T-helper 1 cell treated with Interleukin-12 subunit alpha and Interleukin-12 subunit beta and Interleukin-4 antibody, amounts not matched to agents 30 ng/mL and 1 ng/mL, for 36 hours (primary cell): ENCODE data around the gene GALNT13. TPM values are rescaled to one million over a fixed set of nuclear protein-coding genes. Genes with fewer than 3 reads are reported as not detected.

Experiments
- intact Hi-C: fragments of 100-400 bp; cut with micrococcal nuclease; formaldehyde crosslinking; loops from one replicate; pipeline ENCODE4 v1.15.1; 2024
- total RNA-seq: library from RNA; stranded (reverse); gene quantifications from 2 replicates; pipeline ENCODE4 v1.2.3, GENCODE V29; 2022

Gene GALNT13
- total RNA-seq, 1 donor from 2014 or later = not detected

GRCh38 chr2:154402213-154402612, 530.5 kb downstream of the GALNT13 start:
- intact Hi-C loops = loop anchor here (2.0 kb wide), 1 partner anchor 909 kb away; no protein-coding TSS in a partner anchor

GRCh38 chr2:154403242-154403790, 531.6 kb downstream of the GALNT13 start:
- intact Hi-C loops = loop anchor here (2.0 kb wide), 1 partner anchor 907 kb away; no protein-coding TSS in a partner anchor

GRCh38 chr2:154408786-154409185, 537.1 kb downstream of the GALNT13 start:
- intact Hi-C loops = no loop called here

- intact Hi-C loops = no loop called here
These were observed 550.5 kb downstream of the GALNT13 start for GRCh38 chr2:154422251-154422650.

GRCh38 chr2:154425994-154426393, 554.3 kb downstream of the GALNT13 start:
- intact Hi-C loops = no loop called here

GRCh38 chr2:154427453-154427852, 555.7 kb downstream of the GALNT13 start:
- intact Hi-C loops = no loop called here

- intact Hi-C loops = no loop called here
These were observed 556.3 kb downstream of the GALNT13 start for GRCh38 chr2:154428022-154428421.

DNA sequence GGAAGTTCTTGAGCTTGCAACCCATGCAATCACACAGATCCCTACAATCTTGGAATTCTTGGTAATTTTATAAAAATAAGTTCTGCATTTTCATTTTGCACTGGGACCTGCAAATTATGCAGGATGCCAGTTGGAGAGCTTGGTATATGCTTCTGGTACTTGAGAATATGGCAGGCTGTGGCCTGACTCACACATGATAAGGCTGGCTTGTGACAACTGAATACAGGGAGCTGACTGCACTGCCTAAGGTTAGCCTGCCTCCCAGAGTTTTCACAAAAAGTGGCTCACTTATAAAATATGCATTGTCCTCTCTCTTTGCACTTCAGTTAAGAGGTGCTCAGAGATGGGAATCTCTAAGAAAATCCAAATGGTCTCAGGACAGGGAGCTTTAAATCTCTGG, 561.3 kb downstream of the GALNT13 start:
- intact Hi-C loops = no loop called here

DNA sequence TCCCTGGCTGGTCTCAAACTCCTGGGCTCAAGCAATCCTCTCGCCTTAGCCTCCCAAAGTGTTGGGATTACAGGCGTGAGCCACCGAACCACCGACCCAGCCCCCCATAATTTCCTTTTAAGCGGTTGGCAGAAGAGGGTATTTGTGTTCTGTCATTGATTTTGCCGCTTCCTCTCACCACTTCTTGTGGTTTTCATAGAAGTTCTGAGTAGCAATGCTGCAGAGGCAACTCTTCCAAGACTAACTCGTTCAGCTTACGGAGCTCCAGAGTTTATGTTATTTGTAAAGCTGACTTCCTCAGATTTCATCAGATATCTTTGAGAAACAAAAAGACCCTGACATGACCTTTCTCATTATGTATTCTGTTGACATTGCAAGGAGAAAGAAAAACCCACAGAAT, 565.4 kb downstream of the GALNT13 start:
- intact Hi-C loops = no loop called here

GRCh38 chr2:154439156-154439555, 567.4 kb downstream of the GALNT13 start:
- intact Hi-C loops = no loop called here

DNA sequence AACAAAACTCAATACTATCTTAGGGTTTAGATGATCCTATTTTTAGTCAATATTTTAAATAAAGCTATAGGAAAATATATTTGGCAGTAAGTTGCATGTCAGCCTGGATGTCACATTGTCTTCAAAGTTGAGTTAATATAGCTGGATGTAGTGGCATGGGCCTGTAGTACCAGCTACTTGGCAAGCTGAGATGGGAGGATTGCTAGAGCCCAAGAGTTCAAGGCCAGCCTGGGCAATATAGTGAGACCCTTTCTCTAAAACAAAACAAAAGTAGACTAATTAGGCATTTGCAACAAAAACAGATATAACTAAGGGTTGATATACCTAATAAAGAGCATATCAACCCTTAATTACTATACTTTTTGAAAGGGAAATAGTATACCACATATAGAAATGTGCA, 572.2 kb downstream of the GALNT13 start:
- intact Hi-C loops = no loop called here

GRCh38 chr2:154446324-154446723, 574.6 kb downstream of the GALNT13 start:
- intact Hi-C loops = no loop called here

DNA sequence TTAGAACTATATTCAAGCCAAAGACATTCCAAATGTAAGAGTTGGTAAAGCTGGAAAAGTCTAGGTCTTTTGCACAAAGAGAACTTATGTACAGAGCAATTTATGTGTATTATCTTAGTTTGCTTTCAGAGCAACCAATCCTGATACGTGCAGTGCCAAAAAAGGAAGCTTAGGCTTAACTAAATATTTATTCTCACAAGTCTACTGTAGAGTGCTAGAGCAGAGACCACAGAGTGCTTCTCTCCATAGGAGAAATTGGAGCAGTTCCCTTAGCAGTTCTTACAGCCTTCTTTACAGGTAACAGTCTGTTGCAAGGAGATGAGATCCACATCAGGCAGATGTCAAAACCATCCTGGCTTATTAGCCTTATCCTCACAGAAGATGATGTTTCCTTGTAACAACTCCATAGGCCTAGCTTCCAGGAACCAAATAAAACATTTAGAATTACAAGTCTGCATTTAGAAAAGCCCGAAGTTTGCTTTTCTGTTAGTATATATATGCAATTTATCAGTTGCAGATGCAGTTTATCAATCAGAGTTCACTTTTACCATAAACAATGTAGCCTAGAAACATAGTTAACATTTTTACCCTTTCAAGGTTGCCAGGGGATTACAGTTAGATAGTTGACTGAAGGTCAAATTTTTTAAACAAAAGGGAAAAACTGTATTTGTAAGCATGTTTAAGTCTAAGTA, 576.2 kb downstream of the GALNT13 start:
- intact Hi-C loops = no loop called here

- intact Hi-C loops = no loop called here
These were observed 578.4 kb downstream of the GALNT13 start for GRCh38 chr2:154449951-154450658.

DNA sequence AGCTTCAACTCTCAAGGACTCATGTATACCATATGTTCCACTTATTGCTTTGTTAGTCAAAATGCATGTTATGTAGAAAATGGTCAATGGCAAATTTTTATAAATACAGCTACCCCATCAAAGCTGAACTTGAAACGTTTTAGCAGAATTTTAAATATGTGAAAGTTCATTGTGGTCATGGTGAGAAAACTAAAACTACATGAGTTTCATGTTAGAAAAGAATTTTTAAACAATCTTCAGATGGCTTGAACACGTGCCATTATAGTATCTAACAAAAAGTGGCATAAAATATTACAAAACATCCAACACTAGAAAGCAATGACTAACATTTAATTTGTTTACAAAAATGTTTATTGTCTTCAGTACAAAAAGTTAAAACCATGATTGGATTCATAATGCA, 580.7 kb downstream of the GALNT13 start:
- intact Hi-C loops = no loop called here

DNA sequence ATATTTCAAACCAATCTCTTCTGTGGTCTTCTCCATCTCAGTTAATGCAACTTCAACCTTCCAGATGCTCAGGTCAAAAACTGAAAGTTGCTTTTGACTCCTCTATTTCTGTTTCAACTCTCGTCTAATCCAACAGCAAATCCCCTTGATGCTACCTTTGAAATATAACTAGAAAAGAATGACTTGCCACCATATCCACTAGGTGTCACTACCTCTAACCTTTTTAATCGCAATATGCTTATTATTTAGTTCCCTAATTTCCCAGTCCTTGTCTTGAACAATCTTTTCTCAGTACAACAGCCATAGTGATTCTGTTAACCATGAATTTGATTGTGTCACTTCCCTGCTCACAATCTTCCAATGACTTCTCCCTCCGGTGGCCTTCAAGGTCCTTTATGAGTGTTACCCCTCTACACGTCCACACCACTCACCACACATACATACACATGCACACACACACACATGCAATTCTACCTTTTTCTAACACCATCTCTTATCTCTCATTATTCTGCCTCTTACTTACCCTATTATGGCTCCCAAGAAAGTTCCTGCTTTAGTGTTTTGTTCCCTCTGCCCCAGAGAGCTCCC, 581.3 kb downstream of the GALNT13 start:
- intact Hi-C loops = no loop called here

DNA sequence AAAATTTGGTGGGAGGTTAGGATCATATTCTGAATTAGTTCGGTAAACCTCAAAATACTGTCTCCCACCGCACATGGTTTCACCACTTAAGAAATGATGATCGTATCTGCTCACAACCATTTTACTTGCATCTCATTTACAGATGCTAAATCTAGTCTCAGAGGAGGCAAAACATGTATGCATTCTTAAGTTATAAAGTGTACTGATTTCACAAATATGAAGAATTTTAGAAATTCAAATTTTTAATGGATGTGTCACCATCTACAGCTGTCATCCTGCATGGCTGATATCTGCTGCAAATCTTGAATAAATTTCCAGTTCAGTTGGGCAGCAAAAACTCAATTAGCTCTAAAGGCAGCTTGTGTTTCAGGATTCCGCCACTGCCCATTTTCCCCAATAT, 583.4 kb downstream of the GALNT13 start:
- intact Hi-C loops = no loop called here

GRCh38 chr2:154455866-154456265, 584.1 kb downstream of the GALNT13 start:
- intact Hi-C loops = no loop called here

- intact Hi-C loops = no loop called here
These were observed 585.6 kb downstream of the GALNT13 start for GRCh38 chr2:154457286-154457685.

DNA sequence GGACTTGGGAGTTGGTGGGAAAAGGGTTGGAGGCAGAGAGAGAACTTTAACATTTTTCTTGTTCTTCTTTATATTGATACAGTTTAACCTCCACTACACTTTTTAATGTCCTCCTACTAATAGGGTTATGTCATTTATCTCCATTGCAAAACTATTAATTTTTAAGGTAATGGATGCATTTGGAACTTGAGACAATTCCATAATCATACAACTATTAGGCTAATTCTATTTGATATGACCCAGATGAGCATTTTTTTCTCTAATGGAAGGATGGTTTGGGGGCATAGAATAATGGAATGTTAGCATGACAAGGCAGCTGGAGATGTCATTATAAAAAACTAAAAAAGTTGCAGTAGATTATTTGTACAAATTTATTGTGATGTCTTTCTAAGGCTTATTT, 587.6 kb downstream of the GALNT13 start:
- intact Hi-C loops = no loop called here

GRCh38 chr2:154462634-154463033, 590.9 kb downstream of the GALNT13 start:
- intact Hi-C loops = no loop called here

DNA sequence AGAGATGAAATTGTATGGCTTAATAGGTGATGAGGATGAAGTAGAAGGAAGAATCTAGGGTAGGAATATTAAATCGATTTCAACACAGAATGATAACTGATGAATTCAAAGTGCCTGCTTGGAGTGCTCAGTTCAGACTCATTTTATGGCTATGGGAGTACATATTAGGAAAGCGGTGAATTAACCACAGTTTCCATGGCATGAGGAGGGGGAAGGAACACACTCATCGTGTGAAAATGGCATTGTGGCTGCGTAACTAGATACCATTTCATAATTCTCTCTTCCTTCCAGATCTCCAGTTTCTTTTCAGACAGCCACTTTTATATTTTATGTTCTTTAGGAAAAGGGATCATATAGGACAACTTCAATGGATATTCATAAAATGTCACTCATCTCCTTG, 594.5 kb downstream of the GALNT13 start:
- intact Hi-C loops = no loop called here
